HepG2 (cell line): ENCODE measurements around the gene MRPL48. TPM values are rescaled to one million over a fixed set of nuclear protein-coding genes. Genes with fewer than 3 reads are reported as not detected.
"Not testable (repeated sequence)": the region's sequence is repeated elsewhere in the genome, so short reads cannot be mapped to it uniquely, and the experiment has no call there.

Experiments
- ATAC-seq: fragments of 200-7000 bp; cut with Tn5 transposase; 3 replicates; pipeline ENCODE4 v1.9.1; 2020; ENCODE audit warnings: mild to moderate bottlenecking, moderate library complexity
- BruUV-seq: library from RNA; stranded (reverse); fragments of 400-500 nt; replicated peaks from 2 replicates; lab custom pipeline; 2021; lab: Mats Ljungman, UMichigan
- CTCF ChIA-PET: fragments of 300-600 bp; formaldehyde crosslinking; extraction: SDS; loops from one replicate; lab custom pipeline; 2021; ENCODE audit warnings: low total read pairs, inconsistent platforms, low intra/inter-chr PET ratio; lab: Yijun Ruan, JAX
- POLR2A ChIA-PET: fragments of 350-600 bp; sonication (Branson Sonifier 250); formaldehyde crosslinking; loops from one replicate; lab custom pipeline; 2020; ENCODE audit warnings: antibody characterized with exemption, inconsistent platforms; lab: Yijun Ruan, JAX
- DNase-seq: peaks from one replicate; pipeline ENCODE4 v3.0.0-alpha.2; 2015; ENCODE audit warnings: low spot score
- FAIRE-seq: peaks from 3 replicates; lab custom pipeline; 2011; peaks lifted over from hg19 to GRCh38; lab: Jason Lieb, UNC
- H2AFZ ChIP-seq: one replicate; pipeline ENCODE4 v1.6.1; 2011; ENCODE audit warnings: low read length, inconsistent platforms
- H3K27ac ChIP-seq: fragments of 300-600 bp; 3 replicates; pipeline ENCODE4 v1.8.0; 2011; ENCODE audit warnings: mixed run types, mild to moderate bottlenecking, mixed read lengths, low read length, inconsistent platforms; ENCODE audit not compliant: insufficient read depth; ENCODE audit errors: extremely low read length
- H3K27me3 ChIP-seq, 2 experiments: fragments of 200-600 bp in 1 of 2; 2 replicates in 1 of 2; 3 replicates in 1 of 2; pipeline versions ENCODE4 v1.6.0 to v1.8.0; 2011; ENCODE audit warnings: low read length in 2 of 2, mild to moderate bottlenecking in 2 of 2, moderate library complexity in 2 of 2, inconsistent platforms in 1 of 2; ENCODE audit not compliant: insufficient read depth in 2 of 2, control insufficient read depth in 1 of 2
- H3K36me3 ChIP-seq, 2 experiments: fragments of 200-600 bp in 1 of 2; replicated peaks in 1 of 2; 2 replicates in 1 of 2; 3 replicates in 1 of 2; pipeline versions ENCODE4 v1.5.1 to v1.8.0; 2011; ENCODE audit warnings: low read length in 2 of 2, inconsistent platforms in 1 of 2; ENCODE audit not compliant: insufficient read depth in 2 of 2, control insufficient read depth in 1 of 2
- H3K4me1 ChIP-seq: 2 replicates; pipeline ENCODE4 v1.5.1; 2012; ENCODE audit warnings: low read length, inconsistent platforms; ENCODE audit not compliant: insufficient read depth
- H3K4me2 ChIP-seq: 2 replicates; pipeline ENCODE4 v1.6.0; 2011; ENCODE audit warnings: low read depth, low read length, inconsistent platforms
- H3K4me3 ChIP-seq, 3 experiments: fragments of 200-600 bp in 1 of 3; sonication (generic), shearing (Covaris generic) in 1 of 3; replicated peaks in 1 of 3; 2 replicates each; pipeline ENCODE4 v1.5.1; 2011 to 2016; ENCODE audit warnings: low read length in 3 of 3, inconsistent platforms in 2 of 3, low read depth in 2 of 3, mild to moderate bottlenecking in 2 of 3, control low read depth in 1 of 3, mixed read lengths in 1 of 3; ENCODE audit not compliant: insufficient read depth in 1 of 3
- H3K79me2 ChIP-seq: one replicate; pipeline ENCODE4 v1.6.1; 2011; ENCODE audit warnings: low read length, inconsistent platforms; ENCODE audit not compliant: insufficient read depth
- H3K9ac ChIP-seq: 2 replicates; pipeline ENCODE4 v1.6.0; 2011; ENCODE audit warnings: mild to moderate bottlenecking, low read depth, low read length, inconsistent platforms; ENCODE audit not compliant: insufficient read depth
- H3K9me3 ChIP-seq: 2 replicates; pipeline ENCODE4 v1.5.1; 2012; ENCODE audit warnings: mild to moderate bottlenecking, low read length
- H4K20me1 ChIP-seq: 2 replicates; pipeline ENCODE4 v1.6.0; 2011; ENCODE audit warnings: inconsistent platforms, mild to moderate bottlenecking, low read length, moderate library complexity; ENCODE audit not compliant: insufficient read depth
- ESRRA ChIP-seq: sonication (generic); formaldehyde crosslinking; IDR thresholded peaks from 2 replicates; pipeline ENCODE4 v1.5.1; 2020; ENCODE audit warnings: mild to moderate bottlenecking, low read depth, missing genetic modification reagents
- FOSL2 ChIP-seq: sonication (generic); formaldehyde crosslinking; IDR thresholded peaks from 2 replicates; pipeline ENCODE4 v1.4.0; 2020; ENCODE audit warnings: missing genetic modification reagents
- NRL ChIP-seq: sonication (generic); formaldehyde crosslinking; IDR thresholded peaks from 2 replicates; pipeline ENCODE4 v1.5.0; 2020; ENCODE audit warnings: missing genetic modification reagents, mild to moderate bottlenecking, moderate library complexity, borderline replicate concordance
- PRPF4 ChIP-seq: fragments of 200-400 bp; formaldehyde crosslinking; IDR thresholded peaks from 2 replicates; pipeline ENCODE4 v1.6.1; 2016; ENCODE audit warnings: low read length, low read depth; ENCODE audit not compliant: poor library complexity, severe bottlenecking
- UBTF ChIP-seq: sonication (generic); formaldehyde crosslinking; IDR thresholded peaks from 2 replicates; pipeline ENCODE4 v1.4.0; 2020; ENCODE audit warnings: mild to moderate bottlenecking, missing genetic modification reagents
- ZFP36L2 ChIP-seq: sonication (generic); formaldehyde crosslinking; IDR thresholded peaks from 2 replicates; pipeline ENCODE4 v1.4.0; 2020; ENCODE audit warnings: missing genetic modification reagents
- WGBS: methylation state at CpG from one replicate; pipeline ENCODE4 v1.1.6; 2017; ENCODE audit warnings: low lambda C conversion rate; 5-methylcytosine and 5-hydroxymethylcytosine counted together
- in situ Hi-C: cut with HindIII; loops from 2 replicates; pipeline ENCODE4 v1.10.0; 2017; ENCODE audit warnings: low pct_unique_long_range_greater_than_20kb; ENCODE audit not compliant: extremely low pct_ligation_motif_present
- intact Hi-C: fragments of 100-400 bp; cut with micrococcal nuclease; formaldehyde crosslinking; loops from one replicate; pipeline ENCODE4 v1.10.0; 2022; ENCODE audit not compliant: unreplicated experiment
- polyA plus RNA-seq, 8 experiments: library from polyadenylated mRNA; depleted of rRNA in 3 of 8; stranded (reverse) in 7 of 8; unstranded in 1 of 8; fragments of >200 nt; fragmentation: Illumina TruSeq in 4 of 8; extraction: Trizol in 4 of 8; gene quantifications; 2 replicates each; pipeline versions ENCODE4 v1.2.1 to v1.2.3, GENCODE V29; 2011 to 2016; ENCODE audit warnings: low read depth in 4 of 8, missing spikeins in 1 of 8, mixed read lengths in 1 of 8; ENCODE audit not compliant: insufficient read depth in 1 of 8
- total RNA-seq, 5 experiments: library from RNA; depleted of rRNA; stranded (reverse); fragments of >200 nt; fragmentation: Illumina TruSeq; extraction: Trizol; gene quantifications; 2 replicates each; pipeline ENCODE4 v1.2.3, GENCODE V29; 2016; ENCODE audit warnings: low read depth in 1 of 5

MRPL48 gene
- total and polyA plus RNA-seq, 2 of the 13 experiments (the other 11 are each of a cell fraction or from before 2014, with no cell fraction given) = 61.2 to 67.9 TPM

DNA sequence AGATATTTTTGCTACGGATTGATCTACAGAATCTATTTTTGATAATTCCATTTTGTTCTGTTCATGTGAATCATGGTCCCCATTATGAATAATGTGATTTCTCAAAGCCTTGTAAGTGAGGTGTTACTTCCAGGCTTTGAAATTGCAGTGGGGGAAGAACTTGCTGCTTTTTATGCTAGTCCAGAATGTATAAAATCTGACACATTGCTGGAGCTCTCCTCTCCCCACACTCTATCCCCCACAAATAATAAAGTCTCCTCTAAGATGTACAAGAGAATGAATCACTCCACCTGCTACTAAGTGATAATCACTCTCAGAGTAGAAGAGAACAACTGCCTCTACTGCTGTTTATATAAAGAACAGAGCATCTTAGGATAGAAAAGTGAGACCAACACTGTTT lies 20.9 kb upstream of the MRPL48 start:
- no peak overlapping the region for H3K4me3 ChIP-seq
- H3K27me3 ChIP-seq = no peaks in the 10 kb centered on the region; a peak in 1 of 5 replicates
- no peaks in the 10 kb centered on the region for H4K20me1 ChIP-seq
- no peaks in the 10 kb centered on the region for H3K79me2 ChIP-seq
- H3K4me1 ChIP-seq = no peaks in the 10 kb centered on the region
- CTCF ChIA-PET = no interaction called here
- no peaks in the 10 kb centered on the region for H3K36me3 ChIP-seq
- no peak overlapping the region for H3K27ac ChIP-seq
- H3K4me2 ChIP-seq = no peak overlapping the region
- intact Hi-C loops = no loop called here
- FAIRE-seq (no peak), ATAC-seq (no peak), DNase-seq (no peak)
- no peak overlapping the region for H3K9ac ChIP-seq
- WGBS = 0% methylated on average over 1 of the region's 1 CpG
- POLR2A ChIA-PET = interaction anchor here (8.3 kb wide), 1 partner anchor 11 kb away, joined by 194 read pairs; no protein-coding TSS in a partner anchor
- H3K9me3 ChIP-seq = no peaks in the 10 kb centered on the region
- in situ Hi-C loops = no loop called here
- no peak overlapping the region for H2AFZ ChIP-seq
- TF ChIP-seq ESRRA (CRISPR knock-in tag) (no peak), NRL (CRISPR knock-in tag) (no peak), ZFP36L2 (CRISPR knock-in tag) (no peak), PRPF4 (no peak), UBTF (CRISPR knock-in tag) (no peak)
- no TSS peak for BruUV-seq

DNA sequence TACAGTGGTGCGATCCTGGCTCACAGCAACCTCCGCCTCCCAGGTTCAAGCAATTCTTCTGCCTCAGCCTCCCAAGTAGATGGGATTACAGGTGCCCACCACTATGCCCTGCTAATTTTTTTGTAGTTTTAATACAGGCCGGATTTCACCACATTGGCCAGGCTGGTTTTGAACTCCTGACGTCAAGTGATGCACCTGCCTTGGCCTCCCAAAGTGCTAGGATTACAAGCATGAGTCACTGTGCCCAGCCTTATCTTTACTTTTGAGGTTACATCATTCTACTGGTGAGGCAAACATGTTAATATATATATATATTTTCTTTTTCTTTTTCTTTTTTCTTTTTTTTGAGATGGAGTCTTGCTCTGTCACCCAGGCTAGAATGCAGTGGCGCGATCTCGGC lies 16.9 kb upstream of the MRPL48 start:
- 76% methylated on average over 7 of the region's 7 CpGs for WGBS
- peak; percentile 44 for TF ChIP-seq FOSL2 (CRISPR knock-in tag)
- H3K4me3 ChIP-seq, H3K9me3 ChIP-seq, intact Hi-C loops, CTCF ChIA-PET, H3K36me3 ChIP-seq, H3K9ac ChIP-seq, H3K4me2 ChIP-seq, H3K79me2 ChIP-seq, in situ Hi-C loops, H4K20me1 ChIP-seq, H2AFZ ChIP-seq, H3K27me3 ChIP-seq, BruUV-seq, POLR2A ChIA-PET, H3K4me1 ChIP-seq, FAIRE-seq, DNase-seq, H3K27ac ChIP-seq, ATAC-seq: not testable (repeated sequence)
